Right ventricle myocardium inferior (tissue), 1 donor: Measurements from ENCODE around the gene FOXL2NB. TPM values are rescaled to one million over a fixed set of nuclear protein-coding genes. Genes with fewer than 3 reads are reported as not detected.
"Not testable (repeated sequence)": the region's sequence is repeated elsewhere in the genome, so short reads cannot be mapped to it uniquely, and the experiment has no call there.

Experiments used
- ATAC-seq: fragments of 200-7000 bp; cut with Tn5 transposase; one replicate; pipeline ENCODE4 v1.9.1; 2020; ENCODE audit warnings: mild to moderate bottlenecking, moderate library complexity
- DNase-seq: peaks from one replicate; pipeline ENCODE4 v3.0.0; 2021; ENCODE audit errors: missing footprints
- intact Hi-C: fragments of 100-400 bp; cut with DNase I; formaldehyde crosslinking; loops from one replicate; pipeline ENCODE4 v1.11.0; 2022
- total RNA-seq: library from RNA; stranded (reverse); fragmentation: NEBNext Ultra II Directional; extraction: Animal tissue kit (Norgen Biotek cat#: 25700); gene quantifications from one replicate; pipeline ENCODE4 v1.2.1, GENCODE V29; 2021
- donor health status: DM: no; HTN: yes; CAD: no; lungs with severe emphysema.

Gene FOXL2NB
- total RNA-seq, 1 donor from 2014 or later, result not detected

GRCh38 chr3:138921316-138922292, 25.4 kb upstream of the FOXL2NB start:
- no peak for DNase-seq
- intact Hi-C loops, result no loop called here
- no peak for ATAC-seq

- ATAC-seq, DNase-seq, intact Hi-C loops: not testable (repeated sequence)
Observed at GRCh38 chr3:138922400-138922799, 24.6 kb upstream of the FOXL2NB start.

GRCh38 chr3:138923531-138923994, 23.5 kb upstream of the FOXL2NB start:
- ATAC-seq, result peak; percentile 78
- intact Hi-C loops, result no loop called here
- DNase-seq, result peak; percentile 84

- no peak for DNase-seq
- ATAC-seq, result no peak
- intact Hi-C loops, result no loop called here
Observed at GRCh38 chr3:138928727-138929372, 18.2 kb upstream of the FOXL2NB start.

GRCh38 chr3:138933068-138933668, 13.8 kb upstream of the FOXL2NB start:
- no peak for DNase-seq
- intact Hi-C loops, result no loop called here
- no peak for ATAC-seq

- DNase-seq, result no peak
- ATAC-seq, result no peak
Observed at GRCh38 chr3:138933981-138934691, 12.9 kb upstream of the FOXL2NB start.

GRCh38 chr3:138935505-138935862, 11.5 kb upstream of the FOXL2NB start:
- intact Hi-C loops, result no loop called here
- DNase-seq, result no peak
- ATAC-seq, result no peak

More at GRCh38 chr3:138933981-138934691, 12.9 kb upstream of the FOXL2NB start:
- intact Hi-C loops, result no loop called here

- DNase-seq, result peak; percentile 89
- intact Hi-C loops, result loop anchor here (2.0 kb wide), 1 partner anchor 393 kb away; no protein-coding TSS in a partner anchor
- peak; percentile 82 for ATAC-seq
Observed at GRCh38 chr3:138935863-138936740, 10.9 kb upstream of the FOXL2NB start.

GRCh38 chr3:138936741-138937689, 10.0 kb upstream of the FOXL2NB start:
- ATAC-seq (no peak), DNase-seq (no peak)
- intact Hi-C loops, result loop anchor here (2.0 kb wide), 1 partner anchor 392 kb away; no protein-coding TSS in a partner anchor

- ATAC-seq, result no peak
- DNase-seq, result no peak
- intact Hi-C loops, result loop anchor here (2.0 kb wide), 1 partner anchor 391 kb away; no protein-coding TSS in a partner anchor
Observed at GRCh38 chr3:138937690-138938055, 9.3 kb upstream of the FOXL2NB start.

- ATAC-seq, result no peak
- intact Hi-C loops, result no loop called here
- no peak for DNase-seq
Observed at GRCh38 chr3:138938056-138938876, 8.8 kb upstream of the FOXL2NB start.

GRCh38 chr3:138938877-138939560, 8.0 kb upstream of the FOXL2NB start:
- DNase-seq, result no peak
- intact Hi-C loops, result no loop called here
- ATAC-seq, result no peak

- no peak for ATAC-seq
- intact Hi-C loops, result loop anchor here (10.0 kb wide), 1 partner anchor 165 kb away; no protein-coding TSS in a partner anchor
Observed at GRCh38 chr3:138939561-138940241, 7.3 kb upstream of the FOXL2NB start.

GRCh38 chr3:138940446-138940845, 6.6 kb upstream of the FOXL2NB start:
- ATAC-seq (no peak), DNase-seq (no peak)
- intact Hi-C loops, result loop anchor here (10.0 kb wide), 1 partner anchor 164 kb away; no protein-coding TSS in a partner anchor

More at GRCh38 chr3:138939561-138940241, 7.3 kb upstream of the FOXL2NB start:
- DNase-seq, result no peak
